ENCODE data around the gene BAIAP2.

The BAIAP2 gene

DNA sequence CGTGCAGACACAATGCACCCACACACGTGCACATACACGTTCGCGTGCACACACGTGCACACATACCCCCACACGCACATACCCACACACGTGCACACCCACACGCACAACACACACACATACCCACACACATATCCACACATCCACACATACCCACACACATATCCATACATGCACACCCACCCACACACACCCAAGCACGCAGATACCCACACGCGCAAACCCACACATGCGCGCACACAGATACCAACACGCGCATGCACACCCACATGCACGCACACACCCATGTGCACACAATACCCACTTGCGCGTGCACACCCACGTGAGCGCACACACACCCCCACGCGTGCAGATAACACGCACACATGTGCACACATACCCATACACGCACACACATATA, 103.5 kb downstream of the BAIAP2 start:
- H3K4me3 ChIP-seq (replicated peaks; ENCODE audit: low read depth, low read length) = no peak overlapping the region

DNA sequence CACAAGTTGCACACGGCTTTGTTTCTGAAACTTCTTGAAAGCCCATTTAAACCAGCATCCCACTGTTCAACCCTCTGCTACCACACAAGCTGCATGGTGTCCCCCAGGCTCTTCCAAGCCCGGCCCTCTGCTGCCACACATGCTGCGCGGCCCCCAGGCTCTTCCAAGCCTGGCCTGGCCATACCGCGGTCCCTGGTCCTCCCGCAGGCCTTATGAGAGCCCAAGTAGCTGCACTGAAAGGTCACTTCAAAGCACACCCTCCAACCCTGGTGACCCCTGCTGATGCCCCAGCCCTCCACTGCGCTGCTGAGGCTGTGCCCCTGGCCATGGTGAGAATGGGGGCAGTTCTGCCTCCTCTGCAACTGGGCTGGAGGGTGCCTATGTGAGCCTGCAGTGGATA, 104.5 kb downstream of the BAIAP2 start:
- TF ChIP-seq, protein P1, sequence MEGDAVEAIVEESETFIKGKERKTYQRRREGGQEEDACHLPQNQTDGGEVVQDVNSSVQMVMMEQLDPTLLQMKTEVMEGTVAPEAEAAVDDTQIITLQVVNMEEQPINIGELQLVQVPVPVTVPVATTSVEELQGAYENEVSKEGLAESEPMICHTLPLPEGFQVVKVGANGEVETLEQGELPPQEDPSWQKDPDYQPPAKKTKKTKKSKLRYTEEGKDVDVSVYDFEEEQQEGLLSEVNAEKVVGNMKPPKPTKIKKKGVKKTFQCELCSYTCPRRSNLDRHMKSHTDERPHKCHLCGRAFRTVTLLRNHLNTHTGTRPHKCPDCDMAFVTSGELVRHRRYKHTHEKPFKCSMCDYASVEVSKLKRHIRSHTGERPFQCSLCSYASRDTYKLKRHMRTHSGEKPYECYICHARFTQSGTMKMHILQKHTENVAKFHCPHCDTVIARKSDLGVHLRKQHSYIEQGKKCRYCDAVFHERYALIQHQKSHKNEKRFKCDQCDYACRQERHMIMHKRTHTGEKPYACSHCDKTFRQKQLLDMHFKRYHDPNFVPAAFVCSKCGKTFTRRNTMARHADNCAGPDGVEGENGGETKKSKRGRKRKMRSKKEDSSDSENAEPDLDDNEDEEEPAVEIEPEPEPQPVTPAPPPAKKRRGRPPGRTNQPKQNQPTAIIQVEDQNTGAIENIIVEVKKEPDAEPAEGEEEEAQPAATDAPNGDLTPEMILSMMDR (IDR thresholded peaks at IDR 0.05; ENCODE audit: low read depth, low read length, missing control alignments) = no peak
- no peak overlapping the region for H3K4me3 ChIP-seq (replicated peaks; ENCODE audit: low read depth, low read length)

More for the DNA sequence above, 103.5 kb downstream of the BAIAP2 start:
- TF ChIP-seq, protein P1 (IDR thresholded peaks at IDR 0.05; ENCODE audit: low read depth, low read length, missing control alignments) = no peak
- no peak for DNase-seq (ENCODE audit: extremely low read depth, low read depth)

DNA sequence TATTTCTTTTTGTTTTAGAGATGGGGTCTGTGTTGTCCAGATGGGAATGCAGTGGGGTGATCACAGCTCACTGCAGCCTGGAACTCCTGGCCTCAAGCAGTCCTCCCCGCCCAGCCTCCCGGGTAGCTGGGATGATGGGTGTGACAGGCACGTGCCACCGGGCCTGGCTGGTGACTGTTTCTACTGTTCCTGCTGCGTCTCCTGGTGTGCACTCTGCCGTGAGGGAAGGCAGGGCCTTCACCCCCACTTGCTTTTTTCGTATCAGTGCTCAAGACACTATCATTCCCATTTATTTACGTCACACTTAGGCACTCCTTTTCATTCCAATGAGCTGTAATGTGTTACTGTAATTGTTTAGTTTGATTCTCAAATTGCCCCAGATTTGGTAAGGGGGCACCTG, 105.1 kb downstream of the BAIAP2 start:
- DNase-seq (ENCODE audit: extremely low read depth, low read depth) = no peak
- TF ChIP-seq, protein P1 (IDR thresholded peaks at IDR 0.05; ENCODE audit: low read depth, low read length, missing control alignments) = no peak
- H3K4me3 ChIP-seq (replicated peaks; ENCODE audit: low read depth, low read length) = no peak overlapping the region

More for the DNA sequence above, 104.5 kb downstream of the BAIAP2 start:
- no peak for DNase-seq (ENCODE audit: extremely low read depth, low read depth)

DNA sequence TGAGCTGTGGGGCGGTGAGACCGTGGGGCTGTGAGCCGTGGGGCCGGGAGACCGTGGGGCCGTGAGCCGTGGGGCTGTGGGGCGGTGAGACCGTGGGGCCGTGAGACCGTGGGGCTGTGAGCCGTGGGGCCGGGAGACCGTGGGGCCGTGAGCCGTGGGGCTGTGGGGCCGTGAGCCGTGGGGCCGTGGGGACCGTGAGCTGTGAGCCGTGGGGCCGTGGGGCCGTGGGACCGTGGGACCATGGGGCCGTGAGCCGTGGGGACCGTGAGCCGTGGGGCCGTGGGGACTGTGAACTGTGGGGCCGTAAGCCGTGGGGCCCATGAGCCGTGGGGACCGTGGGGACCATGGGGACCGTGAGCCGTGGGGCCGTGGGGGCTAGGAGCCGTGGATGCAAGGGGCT, 105.7 kb downstream of the BAIAP2 start:
- DNase-seq (ENCODE audit: extremely low read depth, low read depth) = no peak
- no peak overlapping the region for H3K4me3 ChIP-seq (replicated peaks; ENCODE audit: low read depth, low read length)
- TF ChIP-seq, protein P1 (IDR thresholded peaks at IDR 0.05; ENCODE audit: low read depth, low read length, missing control alignments) = no peak

DNA sequence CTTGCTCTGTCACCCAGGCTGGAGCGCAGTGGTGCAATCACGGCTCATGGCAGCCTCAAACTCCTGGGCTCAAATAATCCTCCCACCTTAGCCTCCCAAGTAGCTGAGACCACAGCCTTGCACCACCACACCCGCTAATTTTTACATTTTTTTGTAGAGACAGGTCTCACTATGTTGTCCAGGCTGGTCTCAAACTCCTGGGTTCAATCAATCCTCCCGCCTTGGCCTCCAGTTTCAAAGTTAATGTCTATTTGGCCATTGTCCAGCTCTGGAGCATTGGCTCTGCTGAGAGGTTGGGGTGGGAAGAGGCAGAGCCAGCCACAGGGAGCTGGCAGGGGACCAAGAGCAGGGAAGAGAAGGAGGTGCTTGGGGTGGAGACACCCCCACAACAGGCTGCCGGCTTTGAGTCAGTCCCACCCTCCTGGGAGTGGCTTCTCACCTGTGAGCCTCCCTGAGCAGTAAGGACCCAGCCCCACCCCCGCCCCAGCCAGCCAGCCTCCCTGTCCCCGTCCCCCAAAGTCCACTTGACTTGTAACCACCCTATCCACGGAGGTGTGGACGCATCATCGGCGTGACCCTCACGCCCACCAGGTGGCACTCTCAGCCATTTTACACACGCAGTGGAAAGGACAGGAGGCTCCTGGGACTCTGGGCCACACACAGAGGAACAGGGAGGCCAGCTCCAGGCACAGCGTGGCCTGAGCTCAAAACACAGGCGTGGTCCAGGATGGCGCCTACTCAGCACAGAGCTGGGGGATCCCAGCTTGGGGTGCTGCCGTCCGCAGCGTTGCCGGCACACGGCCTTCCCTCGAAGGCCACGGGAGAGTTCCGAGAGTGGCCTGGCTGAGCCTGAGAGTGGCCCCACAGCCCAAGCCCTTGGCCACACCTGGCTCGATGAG, 107.6 kb downstream of the BAIAP2 start:
- peak; percentile 37 for DNase-seq (ENCODE audit: extremely low read depth, low read depth)
- no peak overlapping the region for H3K4me3 ChIP-seq (replicated peaks; ENCODE audit: low read depth, low read length)
- TF ChIP-seq, protein P1 (IDR thresholded peaks at IDR 0.05; ENCODE audit: low read depth, low read length, missing control alignments) = peak; percentile 62

DNA sequence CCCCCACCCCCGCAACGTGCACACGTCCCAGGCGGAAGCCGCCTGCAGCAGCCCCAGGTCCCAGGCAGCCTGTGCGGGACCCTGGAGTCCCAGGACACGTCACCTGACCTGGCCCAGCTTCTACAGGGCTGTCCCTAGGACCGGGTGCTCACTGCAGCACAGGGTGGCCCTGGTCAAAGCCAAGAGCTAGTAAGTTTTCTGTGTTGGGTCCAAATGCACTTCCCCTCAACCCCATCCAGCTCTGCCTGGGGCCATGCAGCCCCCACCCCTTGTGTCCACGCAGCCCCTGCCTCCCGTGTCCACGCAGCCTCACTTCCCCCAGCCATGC, 108.2 kb downstream of the BAIAP2 start:
- no peak overlapping the region for H3K4me3 ChIP-seq (replicated peaks; ENCODE audit: low read depth, low read length)
- TF ChIP-seq, protein P1 (IDR thresholded peaks at IDR 0.05; ENCODE audit: low read depth, low read length, missing control alignments) = no peak
- no peak for DNase-seq (ENCODE audit: extremely low read depth, low read depth)
